ENCODE measurements around the gene IL1RAPL1.

GRCh38 chrX:28576117-28576516, 11.1 kb upstream of the IL1RAPL1 start:
- TF ChIP-seq, protein P1, sequence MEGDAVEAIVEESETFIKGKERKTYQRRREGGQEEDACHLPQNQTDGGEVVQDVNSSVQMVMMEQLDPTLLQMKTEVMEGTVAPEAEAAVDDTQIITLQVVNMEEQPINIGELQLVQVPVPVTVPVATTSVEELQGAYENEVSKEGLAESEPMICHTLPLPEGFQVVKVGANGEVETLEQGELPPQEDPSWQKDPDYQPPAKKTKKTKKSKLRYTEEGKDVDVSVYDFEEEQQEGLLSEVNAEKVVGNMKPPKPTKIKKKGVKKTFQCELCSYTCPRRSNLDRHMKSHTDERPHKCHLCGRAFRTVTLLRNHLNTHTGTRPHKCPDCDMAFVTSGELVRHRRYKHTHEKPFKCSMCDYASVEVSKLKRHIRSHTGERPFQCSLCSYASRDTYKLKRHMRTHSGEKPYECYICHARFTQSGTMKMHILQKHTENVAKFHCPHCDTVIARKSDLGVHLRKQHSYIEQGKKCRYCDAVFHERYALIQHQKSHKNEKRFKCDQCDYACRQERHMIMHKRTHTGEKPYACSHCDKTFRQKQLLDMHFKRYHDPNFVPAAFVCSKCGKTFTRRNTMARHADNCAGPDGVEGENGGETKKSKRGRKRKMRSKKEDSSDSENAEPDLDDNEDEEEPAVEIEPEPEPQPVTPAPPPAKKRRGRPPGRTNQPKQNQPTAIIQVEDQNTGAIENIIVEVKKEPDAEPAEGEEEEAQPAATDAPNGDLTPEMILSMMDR (IDR thresholded peaks at IDR 0.05): no peak
- TF ChIP-seq EP300 (IDR thresholded peaks at IDR 0.05): no peak
- TF ChIP-seq POLR2AphosphoS5 (IDR thresholded peaks at IDR 0.05): no peak

Data from esophagus muscularis mucosa (tissue), 4 donors.